ENCODE data around the gene CRB1.

GRCh38 chr1:197303463-197303862 lies 35.4 kb downstream of the CRB1 start:
- TF ChIP-seq POLR2A (IDR thresholded peaks at IDR 0.05) = no peak
- TF ChIP-seq CTCF (IDR thresholded peaks at IDR 0.05) = no peak

Data from breast epithelium (tissue), 3 donors.